K562 (cell line): Measurements from ENCODE around the gene VSIG2. TPM values are rescaled to one million over a fixed set of nuclear protein-coding genes. Genes with fewer than 3 reads are reported as not detected.

ENCODE experiments used
- SRF ChIP-seq, 2 experiments: fragments of 250-450, 450-650 bp in 1 of 2; sonication (Bioruptor Pico) in 1 of 2; sonication (generic) in 1 of 2; formaldehyde crosslinking; IDR thresholded peaks; 2 replicates each; pipeline versions ENCODE4 v1.5.0 to v1.5.1; 2020 to 2022; ENCODE audit warnings: mild to moderate bottlenecking in 1 of 2, missing genetic modification reagents in 1 of 2
- ZNF232 ChIP-seq: sonication (generic); formaldehyde crosslinking; IDR thresholded peaks from 2 replicates; pipeline ENCODE4 v1.8.0; 2022; ENCODE audit warnings: mild to moderate bottlenecking, missing genetic modification reagents
- polyA plus RNA-seq, 8 experiments: library from polyadenylated mRNA; depleted of rRNA in 4 of 8; stranded (reverse) in 5 of 8; unstranded in 3 of 8; fragments of >200 nt; fragmentation: Nextera tagmentation in 2 of 8; fragmentation: Illumina TruSeq in 1 of 8; extraction: Ambion mirVana in 2 of 8; extraction: Trizol in 1 of 8; gene quantifications; 2 replicates each; pipeline versions ENCODE4 v1.2.1 to v1.2.3, GENCODE V29; 2011 to 2014; ENCODE audit warnings: inconsistent platforms in 1 of 8, missing spikeins in 1 of 8
- total RNA-seq, 7 experiments: library from RNA; depleted of rRNA in 6 of 7; stranded (reverse); fragments of >200 nt in 6 of 7; fragmentation: Illumina TruSeq in 2 of 7; extraction: Trizol in 2 of 7; gene quantifications; 2 replicates each; pipeline versions ENCODE4 v1.2.1 to v1.2.3, GENCODE V29; 2011 to 2021; ENCODE audit warnings: low replicate concordance in 1 of 7
- TF ChIP-seq, protein P1 (sequence below): fragments of 450-650 bp; IDR thresholded peaks from 2 replicates; pipeline ENCODE4 v1.6.1; 2016; ENCODE audit warnings: antibody characterized with exemption
- TF ChIP-seq, protein P2 (sequence below): fragments of 450-650 bp; IDR thresholded peaks from 2 replicates; pipeline ENCODE4 v1.6.1; 2016; ENCODE audit warnings: low read depth
- TF ChIP-seq, protein P3 (sequence below): fragments of 250-450 bp; sonication (Bioruptor Pico); IDR thresholded peaks from 2 replicates; pipeline ENCODE4 v1.4.0; 2020; ENCODE audit warnings: mild to moderate bottlenecking, moderate library complexity

The VSIG2 gene
- total and polyA plus RNA-seq, 9 of the 15 experiments (the other 6 are each of a cell fraction or from before 2014, with no cell fraction given) = not detected

DNA sequence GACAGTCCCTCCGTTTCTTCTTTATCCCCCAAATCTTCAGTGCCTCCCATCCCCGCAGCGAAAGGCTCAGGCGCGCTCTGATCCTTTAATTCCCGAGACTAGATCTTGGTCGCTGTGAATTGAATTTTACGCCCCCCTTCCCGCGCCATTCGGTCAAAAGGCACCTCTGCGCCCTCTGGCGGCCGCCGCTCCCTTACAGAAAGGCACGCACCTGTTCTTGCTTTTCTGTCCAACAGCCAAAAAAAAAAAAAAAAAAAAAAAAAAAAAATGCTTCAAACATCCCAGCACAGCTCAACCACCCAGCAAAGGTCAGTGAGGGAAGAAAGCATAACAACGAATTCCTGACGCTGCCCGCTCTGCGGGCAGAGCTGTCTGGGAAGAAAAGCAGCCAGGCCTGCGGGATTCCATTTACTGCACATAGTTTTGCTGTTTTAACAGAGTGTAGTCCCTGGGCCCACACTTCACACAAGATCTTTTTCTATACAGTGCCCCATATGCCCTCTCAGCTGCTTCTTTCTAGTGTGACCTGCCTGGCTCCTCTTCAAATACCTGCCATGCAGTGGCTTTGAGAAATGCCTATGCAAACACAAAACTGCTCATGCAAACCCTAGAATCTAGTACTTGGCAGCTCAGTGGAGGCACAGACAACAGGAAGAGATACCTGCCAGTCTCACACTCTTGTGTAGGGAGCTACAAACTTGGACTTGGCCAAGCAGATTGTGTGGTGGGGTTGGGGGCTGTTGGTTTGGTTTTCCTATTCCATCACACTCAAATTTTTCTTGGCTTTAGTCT is 11.3 kb upstream of the VSIG2 start (continued):
- TF ChIP-seq, protein P1, sequence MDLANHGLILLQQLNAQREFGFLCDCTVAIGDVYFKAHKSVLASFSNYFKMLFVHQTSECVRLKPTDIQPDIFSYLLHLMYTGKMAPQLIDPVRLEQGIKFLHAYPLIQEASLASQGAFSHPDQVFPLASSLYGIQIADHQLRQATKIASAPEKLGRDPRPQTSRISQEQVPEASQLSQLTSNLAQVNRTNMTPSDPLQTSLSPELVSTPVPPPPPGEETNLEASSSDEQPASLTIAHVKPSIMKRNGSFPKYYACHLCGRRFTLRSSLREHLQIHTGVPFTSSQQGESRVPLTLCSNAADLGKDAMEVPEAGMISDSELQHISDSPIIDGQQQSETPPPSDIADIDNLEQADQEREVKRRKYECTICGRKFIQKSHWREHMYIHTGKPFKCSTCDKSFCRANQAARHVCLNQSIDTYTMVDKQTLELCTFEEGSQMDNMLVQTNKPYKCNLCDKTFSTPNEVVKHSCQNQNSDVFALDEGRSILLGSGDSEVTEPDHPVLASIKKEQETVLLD = 0 out of 2 replicates have a peak, but pooled peaks have one; percentile 22
- TF ChIP-seq, protein P2, sequence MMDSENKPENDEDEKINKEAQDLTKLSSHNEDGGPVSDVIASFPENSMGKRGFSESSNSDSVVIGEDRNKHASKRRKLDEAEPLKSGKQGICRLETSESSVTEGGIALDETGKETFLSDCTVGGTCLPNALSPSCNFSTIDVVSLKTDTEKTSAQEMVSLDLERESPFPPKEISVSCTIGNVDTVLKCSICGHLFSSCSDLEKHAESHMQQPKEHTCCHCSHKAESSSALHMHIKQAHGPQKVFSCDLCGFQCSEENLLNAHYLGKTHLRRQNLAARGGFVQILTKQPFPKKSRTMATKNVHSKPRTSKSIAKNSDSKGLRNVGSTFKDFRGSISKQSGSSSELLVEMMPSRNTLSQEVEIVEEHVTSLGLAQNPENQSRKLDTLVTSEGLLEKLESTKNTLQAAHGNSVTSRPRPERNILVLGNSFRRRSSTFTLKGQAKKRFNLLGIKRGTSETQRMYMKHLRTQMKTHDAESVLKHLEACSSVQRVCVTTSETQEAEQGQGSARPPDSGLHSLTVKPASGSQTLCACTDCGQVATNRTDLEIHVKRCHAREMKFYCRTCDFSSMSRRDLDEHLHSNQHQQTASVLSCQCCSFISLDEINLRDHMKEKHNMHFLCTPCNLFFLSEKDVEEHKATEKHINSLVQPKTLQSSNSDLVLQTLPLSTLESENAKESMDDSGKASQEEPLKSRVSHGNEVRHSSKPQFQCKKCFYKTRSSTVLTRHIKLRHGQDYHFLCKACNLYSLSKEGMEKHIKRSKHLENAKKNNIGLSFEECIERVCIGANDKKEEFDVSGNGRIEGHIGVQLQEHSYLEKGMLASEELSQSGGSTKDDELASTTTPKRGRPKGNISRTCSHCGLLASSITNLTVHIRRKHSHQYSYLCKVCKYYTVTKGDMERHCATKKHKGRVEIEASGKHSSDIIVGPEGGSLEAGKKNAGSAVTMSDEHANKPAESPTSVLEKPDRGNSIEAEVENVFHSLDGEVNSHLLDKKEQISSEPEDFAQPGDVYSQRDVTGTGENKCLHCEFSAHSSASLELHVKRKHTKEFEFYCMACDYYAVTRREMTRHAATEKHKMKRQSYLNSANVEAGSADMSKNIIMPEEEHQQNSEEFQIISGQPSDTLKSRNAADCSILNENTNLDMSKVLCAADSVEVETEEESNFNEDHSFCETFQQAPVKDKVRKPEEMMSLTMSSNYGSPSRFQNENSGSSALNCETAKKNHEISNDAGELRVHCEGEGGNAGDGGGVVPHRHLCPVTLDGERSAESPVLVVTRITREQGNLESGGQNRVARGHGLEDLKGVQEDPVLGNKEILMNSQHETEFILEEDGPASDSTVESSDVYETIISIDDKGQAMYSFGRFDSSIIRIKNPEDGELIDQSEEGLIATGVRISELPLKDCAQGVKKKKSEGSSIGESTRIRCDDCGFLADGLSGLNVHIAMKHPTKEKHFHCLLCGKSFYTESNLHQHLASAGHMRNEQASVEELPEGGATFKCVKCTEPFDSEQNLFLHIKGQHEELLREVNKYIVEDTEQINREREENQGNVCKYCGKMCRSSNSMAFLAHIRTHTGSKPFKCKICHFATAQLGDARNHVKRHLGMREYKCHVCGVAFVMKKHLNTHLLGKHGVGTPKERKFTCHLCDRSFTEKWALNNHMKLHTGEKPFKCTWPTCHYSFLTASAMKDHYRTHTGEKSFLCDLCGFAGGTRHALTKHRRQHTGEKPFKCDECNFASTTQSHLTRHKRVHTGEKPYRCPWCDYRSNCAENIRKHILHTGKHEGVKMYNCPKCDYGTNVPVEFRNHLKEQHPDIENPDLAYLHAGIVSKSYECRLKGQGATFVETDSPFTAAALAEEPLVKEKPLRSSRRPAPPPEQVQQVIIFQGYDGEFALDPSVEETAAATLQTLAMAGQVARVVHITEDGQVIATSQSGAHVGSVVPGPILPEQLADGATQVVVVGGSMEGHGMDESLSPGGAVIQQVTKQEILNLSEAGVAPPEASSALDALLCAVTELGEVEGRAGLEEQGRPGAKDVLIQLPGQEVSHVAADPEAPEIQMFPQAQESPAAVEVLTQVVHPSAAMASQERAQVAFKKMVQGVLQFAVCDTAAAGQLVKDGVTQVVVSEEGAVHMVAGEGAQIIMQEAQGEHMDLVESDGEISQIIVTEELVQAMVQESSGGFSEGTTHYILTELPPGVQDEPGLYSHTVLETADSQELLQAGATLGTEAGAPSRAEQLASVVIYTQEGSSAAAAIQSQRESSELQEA = no peak
- TF ChIP-seq SRF (CRISPR knock-in tag; IDR thresholded peaks at IDR 0.05) = peak in 1 of 2 experiments; percentile 51; a peak in 1 of 4 replicates
- no peak for TF ChIP-seq ZNF232 (CRISPR knock-in tag)
- TF ChIP-seq, protein P3, sequence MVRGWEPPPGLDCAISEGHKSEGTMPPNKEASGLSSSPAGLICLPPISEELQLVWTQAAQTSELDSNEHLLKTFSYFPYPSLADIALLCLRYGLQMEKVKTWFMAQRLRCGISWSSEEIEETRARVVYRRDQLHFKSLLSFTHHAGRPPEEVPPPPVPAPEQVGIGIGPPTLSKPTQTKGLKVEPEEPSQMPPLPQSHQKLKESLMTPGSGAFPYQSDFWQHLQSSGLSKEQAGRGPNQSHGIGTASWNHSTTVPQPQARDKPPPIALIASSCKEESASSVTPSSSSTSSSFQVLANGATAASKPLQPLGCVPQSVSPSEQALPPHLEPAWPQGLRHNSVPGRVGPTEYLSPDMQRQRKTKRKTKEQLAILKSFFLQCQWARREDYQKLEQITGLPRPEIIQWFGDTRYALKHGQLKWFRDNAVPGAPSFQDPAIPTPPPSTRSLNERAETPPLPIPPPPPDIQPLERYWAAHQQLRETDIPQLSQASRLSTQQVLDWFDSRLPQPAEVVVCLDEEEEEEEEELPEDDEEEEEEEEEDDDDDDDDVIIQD (CRISPR knock-in tag) = no peak
